Panc1 (cell line): ENCODE measurements around the gene EPYC. TPM values are rescaled to one million over a fixed set of nuclear protein-coding genes. Genes with fewer than 3 reads are reported as not detected.

Experiments
- total RNA-seq: library from RNA; stranded (reverse); gene quantifications from one replicate; pipeline ENCODE4 v1.2.1, GENCODE V29; 2021; ENCODE audit not compliant: unreplicated experiment

EPYC gene
- total RNA-seq, 1 experiment from 2014 or later, result not detected

Other genes with a start within 250 kb of the EPYC start
- gene CCER1, start 49.8 kb downstream of the EPYC start, total RNA-seq, result not detected
- not detected for gene KERA, start 53.1 kb upstream of the EPYC start, total RNA-seq
- 0.23 TPM for gene LUM, start 106.5 kb upstream of the EPYC start, total RNA-seq
- 1.9 TPM for gene DCN, start 177.8 kb upstream of the EPYC start, total RNA-seq